Heart left ventricle (tissue), 13 donors: ENCODE data around the gene IRX4.

ENCODE experiments used
- POLR2A ChIP-seq, 2 donors: fragments of 450-650 bp; IDR thresholded peaks; one replicate each; pipeline ENCODE4 v1.6.1; 2017; ENCODE audit warnings: antibody characterized with exemption in 2 of 2, mild to moderate bottlenecking in 2 of 2, moderate library complexity in 2 of 2
- TF ChIP-seq, protein P1 (sequence below), 12 donors: fragments of 200-600 bp; sonication (generic) in 4 of 12; IDR thresholded peaks; one replicate each; pipeline versions ENCODE4 v1.5.0 to v1.8.0; 2018 to 2022; ENCODE audit warnings: antibody characterized with exemption in 12 of 12, mild to moderate bottlenecking in 5 of 12
- donor health status: ischemic (EF 13 %, LVEDD 7.1; RV severe dilation, severe dysfunction).
- donor health status: DM: no; HTN: yes; CAD: no.
- donor health status: DM: no; HTN: no; CAD: no.
- donor health status: ischemic (EF 25% LVEDD 6.9; RV normal size, moderate dysfunction).
- donor health status: ischemic (EF 25% LVEDD 5.7; RV mildly dilated, moderate dysfunction).
- donor health status: ischemic (EF 35%, LVEDD 5.7; RV mildly dilated, moderate dysfunction).
- donor health status: nonischemic (EF 11% LVEDD 7.7; RV severe dilation, severe dysfunction).
- donor health status: DM: yes; HTN: yes; CAD: no.
- donor health status: PGD.
- donor health status: ischemic (EF 29% LVEDD 5.4; RV normal size, mild dysfunction).
- donor health status: nonischemic (EF 23%, LVEDD 6.1; RV moderate dilation, normal function).

DNA sequence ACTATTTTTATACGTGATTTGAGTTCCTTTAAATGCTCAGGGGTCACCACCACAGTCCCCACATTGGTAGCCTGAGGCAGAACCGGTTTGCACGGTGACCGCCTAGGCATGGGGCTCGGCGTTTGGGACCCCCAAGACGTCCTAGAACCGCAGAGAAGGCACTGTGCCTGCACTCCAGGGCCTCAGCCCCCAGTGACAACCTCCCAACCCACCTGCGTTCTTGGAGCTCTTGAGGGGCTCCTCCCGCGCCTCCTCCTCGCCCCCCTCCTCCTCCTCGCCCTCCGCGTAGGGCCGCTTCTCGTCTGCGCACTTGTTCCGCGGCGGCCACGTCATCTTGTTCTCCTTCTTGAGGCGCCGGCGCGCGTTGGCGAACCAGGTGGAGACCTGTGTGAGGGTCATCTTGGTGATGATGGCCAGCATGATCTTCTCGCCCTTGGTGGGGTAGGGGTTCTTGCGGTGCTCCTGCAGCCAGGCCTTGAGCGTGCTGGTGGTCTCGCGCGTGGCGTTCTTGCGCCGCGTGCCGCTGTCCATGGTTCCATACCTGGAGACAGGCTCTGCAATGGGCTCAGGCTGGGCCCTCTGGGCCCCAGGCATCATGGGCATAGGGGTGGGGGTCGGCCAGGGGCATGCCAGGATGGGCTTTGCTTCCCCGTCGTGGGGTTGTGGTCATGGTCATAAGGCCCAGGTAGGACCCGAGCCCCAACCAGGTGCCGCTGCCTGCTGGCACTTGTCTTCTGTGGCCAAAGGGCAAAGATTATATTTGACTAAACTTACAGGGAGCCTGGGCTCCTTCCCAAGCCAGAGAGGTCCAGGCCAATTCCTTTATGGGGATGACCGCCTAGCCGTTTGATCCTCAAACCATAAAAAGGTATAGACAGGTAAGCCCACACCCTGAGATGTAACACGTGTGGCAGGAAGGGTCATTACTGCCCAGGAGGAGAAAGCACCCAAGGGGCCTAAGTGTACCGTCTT, 3.1 kb downstream of the IRX4 start:
- TF ChIP-seq, protein P1, sequence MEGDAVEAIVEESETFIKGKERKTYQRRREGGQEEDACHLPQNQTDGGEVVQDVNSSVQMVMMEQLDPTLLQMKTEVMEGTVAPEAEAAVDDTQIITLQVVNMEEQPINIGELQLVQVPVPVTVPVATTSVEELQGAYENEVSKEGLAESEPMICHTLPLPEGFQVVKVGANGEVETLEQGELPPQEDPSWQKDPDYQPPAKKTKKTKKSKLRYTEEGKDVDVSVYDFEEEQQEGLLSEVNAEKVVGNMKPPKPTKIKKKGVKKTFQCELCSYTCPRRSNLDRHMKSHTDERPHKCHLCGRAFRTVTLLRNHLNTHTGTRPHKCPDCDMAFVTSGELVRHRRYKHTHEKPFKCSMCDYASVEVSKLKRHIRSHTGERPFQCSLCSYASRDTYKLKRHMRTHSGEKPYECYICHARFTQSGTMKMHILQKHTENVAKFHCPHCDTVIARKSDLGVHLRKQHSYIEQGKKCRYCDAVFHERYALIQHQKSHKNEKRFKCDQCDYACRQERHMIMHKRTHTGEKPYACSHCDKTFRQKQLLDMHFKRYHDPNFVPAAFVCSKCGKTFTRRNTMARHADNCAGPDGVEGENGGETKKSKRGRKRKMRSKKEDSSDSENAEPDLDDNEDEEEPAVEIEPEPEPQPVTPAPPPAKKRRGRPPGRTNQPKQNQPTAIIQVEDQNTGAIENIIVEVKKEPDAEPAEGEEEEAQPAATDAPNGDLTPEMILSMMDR (IDR thresholded peaks at IDR 0.05) = no peak
- TF ChIP-seq POLR2A (IDR thresholded peaks at IDR 0.05) = no peak
